Measurements from ENCODE around the gene OMP.

GRCh38 chr11:77137421-77137820 is 34.8 kb downstream of the OMP start:
- TF ChIP-seq EGR1 (IDR thresholded peaks at IDR 0.05): no peak
- TF ChIP-seq EP300 (IDR thresholded peaks at IDR 0.05; ENCODE audit: borderline replicate concordance): no peak
- no peak for TF ChIP-seq CREB1 (IDR thresholded peaks at IDR 0.05; ENCODE audit: low read depth)
- no peak for TF ChIP-seq MAX (IDR thresholded peaks at IDR 0.05)
- no peak for TF ChIP-seq YY1 (IDR thresholded peaks at IDR 0.05; ENCODE audit: low read depth)
- no peak for TF ChIP-seq REST (IDR thresholded peaks at IDR 0.05; ENCODE audit: low read depth)
- no peak for TF ChIP-seq TEAD4 (IDR thresholded peaks at IDR 0.05)
- TF ChIP-seq CEBPB (IDR thresholded peaks at IDR 0.05): no peak
- TF ChIP-seq ZBTB7A (IDR thresholded peaks at IDR 0.05; ENCODE audit: low read depth): no peak
- no peak for TF ChIP-seq TAF1 (IDR thresholded peaks at IDR 0.05; ENCODE audit: low read depth)
- no peak for TF ChIP-seq RAD21 (IDR thresholded peaks at IDR 0.05; ENCODE audit: low read depth)
- no peak for TF ChIP-seq NFIC (IDR thresholded peaks at IDR 0.05)
- no peak for TF ChIP-seq TCF12 (IDR thresholded peaks at IDR 0.05; ENCODE audit: low read depth)

Measured in Ishikawa (cell line).